GM12878 (cell line): ENCODE measurements around the gene RNU1-3. TPM values are rescaled to one million over a fixed set of nuclear protein-coding genes. Genes with fewer than 3 reads are reported as not detected.
"Not testable (repeated sequence)": the region's sequence is repeated elsewhere in the genome, so short reads cannot be mapped to it uniquely, and the experiment has no call there.

Experiments used
- ATAC-seq: fragments of 200-7000 bp; cut with Tn5 transposase; 3 replicates; pipeline ENCODE4 v1.9.1; 2020; ENCODE audit warnings: mild to moderate bottlenecking, moderate library complexity
- BruUV-seq: library from RNA; stranded (reverse); fragments of 400-500 nt; replicated peaks from 2 replicates; lab custom pipeline; 2021; lab: Mats Ljungman, UMichigan
- CTCF ChIA-PET: fragments of 300-600 bp; sonication (Branson Sonifier 250); formaldehyde crosslinking; extraction: SDS; loops from one replicate; lab custom pipeline; 2021; ENCODE audit warnings: inconsistent platforms; lab: Yijun Ruan, JAX
- POLR2A ChIA-PET: fragments of 350-600 bp; formaldehyde crosslinking; extraction: SDS; loops from one replicate; lab custom pipeline; 2021; ENCODE audit warnings: inconsistent platforms; lab: Charles Lee
- RAD21 ChIA-PET: fragments of 300-600 bp; sonication (Branson Sonifier 250); formaldehyde crosslinking; loops from one replicate; lab custom pipeline; 2023; ENCODE audit warnings: antibody characterized with exemption; ENCODE audit not compliant: unreplicated experiment; lab: Charles Lee
- SMC1A ChIA-PET: fragments of 300-600 bp; sonication (Branson Sonifier 250); formaldehyde crosslinking; loops from one replicate; lab custom pipeline; 2023; ENCODE audit not compliant: unreplicated experiment, uncharacterized antibody; lab: Charles Lee
- DNase-seq: peaks from one replicate; pipeline ENCODE4 v3.0.0-alpha.2; 2011; ENCODE audit warnings: low read depth, low spot score
- FAIRE-seq: peaks from 3 replicates; lab custom pipeline; 2011; peaks lifted over from hg19 to GRCh38; lab: Jason Lieb, UNC
- H2AFZ ChIP-seq: 2 replicates; pipeline ENCODE4 v1.6.0; 2011; ENCODE audit warnings: low read depth, low read length, control low read depth; ENCODE audit not compliant: control insufficient read depth
- H3K27ac ChIP-seq: 2 replicates; pipeline ENCODE4 v1.5.1; 2011; ENCODE audit warnings: control low read depth; ENCODE audit not compliant: control insufficient read depth, insufficient read depth
- H3K27me3 ChIP-seq, 2 experiments: replicated peaks in 1 of 2; 2 replicates each; pipeline versions ENCODE4 v1.6.0 to v1.6.1; 2011; ENCODE audit warnings: low read length in 1 of 2; ENCODE audit not compliant: control insufficient read depth in 2 of 2, insufficient read depth in 2 of 2
- H3K36me3 ChIP-seq, 2 experiments: 2 replicates each; pipeline ENCODE4 v1.5.1; 2011; ENCODE audit warnings: low read length in 1 of 2; ENCODE audit not compliant: control insufficient read depth in 2 of 2, insufficient read depth in 2 of 2
- H3K4me1 ChIP-seq: 2 replicates; pipeline ENCODE4 v1.6.1; 2011; ENCODE audit warnings: mild to moderate bottlenecking, low read length, moderate library complexity, mixed read lengths; ENCODE audit not compliant: control insufficient read depth, insufficient read depth
- H3K4me2 ChIP-seq: 2 replicates; pipeline ENCODE4 v1.6.0; 2011; ENCODE audit warnings: control low read depth; ENCODE audit not compliant: control insufficient read depth, insufficient read depth
- H3K4me3 ChIP-seq: fragments of 200-600 bp; sonication (generic); 2 replicates; pipeline ENCODE4 v1.5.1; 2016
- H3K79me2 ChIP-seq: 2 replicates; pipeline ENCODE4 v1.6.0; 2011; ENCODE audit warnings: low read length; ENCODE audit not compliant: control insufficient read depth, insufficient read depth
- H3K9ac ChIP-seq: 2 replicates; pipeline ENCODE4 v1.8.0; 2011; ENCODE audit warnings: low read length, control low read depth, mixed read lengths; ENCODE audit not compliant: control insufficient read depth, insufficient read depth
- H3K9me3 ChIP-seq: replicated peaks from 3 replicates; pipeline ENCODE4 v1.5.1; 2011; ENCODE audit warnings: mild to moderate bottlenecking, low read length; ENCODE audit not compliant: control insufficient read depth, insufficient read depth
- H4K20me1 ChIP-seq: 2 replicates; pipeline ENCODE4 v1.6.0; 2011; ENCODE audit not compliant: control insufficient read depth, insufficient read depth
- WGBS: methylation state at CpG from one replicate; pipeline ENCODE4 v1.1.6; 2016; ENCODE audit warnings: low lambda C conversion rate; ENCODE audit not compliant: insufficient replicate concordance, insufficient coverage; ENCODE audit errors: missing lambda C conversion rate; 5-methylcytosine and 5-hydroxymethylcytosine counted together
- in situ Hi-C: fragments of 300-500 bp; cut with MboI; formaldehyde crosslinking; loops from 9 replicates; pipeline ENCODE4 v1.14.3; 2018; ENCODE audit warnings: mixed read lengths
- intact Hi-C: fragments of 100-400 bp; cut with micrococcal nuclease; formaldehyde crosslinking; loops from one replicate; pipeline ENCODE4 v1.14.2; 2022; ENCODE audit not compliant: unreplicated experiment
- polyA plus RNA-seq, 11 experiments: library from polyadenylated mRNA; depleted of rRNA in 4 of 11; unstranded in 6 of 11; stranded (reverse) in 5 of 11; fragments of >200 nt; fragmentation: Nextera tagmentation in 4 of 11; fragmentation: Illumina TruSeq in 1 of 11; extraction: Ambion mirVana in 4 of 11; extraction: Trizol in 1 of 11; gene quantifications; 1 replicate in 1 of 11; 2 replicates in 10 of 11; pipeline versions ENCODE4 v1.2.1 to v1.2.3, GENCODE V29; 2011 to 2016; ENCODE audit warnings: inconsistent platforms in 2 of 11, missing spikeins in 2 of 11, low read depth in 1 of 11
- total RNA-seq, 4 experiments: library from RNA; depleted of rRNA in 3 of 4; stranded (reverse); fragments of >200 nt in 3 of 4; fragmentation: Illumina TruSeq in 1 of 4; extraction: Trizol in 1 of 4; gene quantifications; 2 replicates each; pipeline versions ENCODE4 v1.2.1 to v1.2.3, GENCODE V29; 2013 to 2021

Gene RNU1-3
- total and polyA plus RNA-seq, 10 of the 15 experiments (the other 5 are each of a cell fraction or from before 2014, with no cell fraction given) = under 0.01 to 20,946 (median 4.7) TPM; not detected in 2

DNA sequence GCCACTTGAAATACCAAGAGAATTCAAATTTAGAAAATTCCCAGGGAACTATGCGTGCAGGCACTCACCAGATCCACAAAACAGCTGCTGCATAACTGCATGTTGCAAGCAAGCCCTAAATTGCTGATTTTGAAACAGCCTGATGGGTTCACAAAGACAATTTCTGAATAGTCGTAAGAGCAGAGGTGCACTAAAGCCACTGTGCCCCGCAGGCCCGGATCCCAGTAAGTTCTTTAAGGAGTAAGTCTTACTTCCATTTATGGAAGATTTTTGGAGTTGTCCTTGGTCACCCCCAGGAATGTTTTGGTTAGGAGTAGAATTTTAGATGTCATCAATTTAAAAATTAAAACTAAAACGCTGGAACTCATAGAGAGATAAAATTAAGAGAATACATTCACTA, 7.2 kb upstream of the RNU1-3 start:
- H3K4me2 ChIP-seq, CTCF ChIA-PET, SMC1A ChIA-PET, H3K4me1 ChIP-seq, DNase-seq, H3K9ac ChIP-seq, H3K27ac ChIP-seq, BruUV-seq, ATAC-seq, H3K79me2 ChIP-seq, POLR2A ChIA-PET, H3K9me3 ChIP-seq, in situ Hi-C loops, FAIRE-seq, H3K27me3 ChIP-seq, RAD21 ChIA-PET, H2AFZ ChIP-seq, H3K4me3 ChIP-seq, H3K36me3 ChIP-seq, intact Hi-C loops, H4K20me1 ChIP-seq: not testable (repeated sequence)
- WGBS = 29% methylated on average over 4 of the region's 5 CpGs

DNA sequence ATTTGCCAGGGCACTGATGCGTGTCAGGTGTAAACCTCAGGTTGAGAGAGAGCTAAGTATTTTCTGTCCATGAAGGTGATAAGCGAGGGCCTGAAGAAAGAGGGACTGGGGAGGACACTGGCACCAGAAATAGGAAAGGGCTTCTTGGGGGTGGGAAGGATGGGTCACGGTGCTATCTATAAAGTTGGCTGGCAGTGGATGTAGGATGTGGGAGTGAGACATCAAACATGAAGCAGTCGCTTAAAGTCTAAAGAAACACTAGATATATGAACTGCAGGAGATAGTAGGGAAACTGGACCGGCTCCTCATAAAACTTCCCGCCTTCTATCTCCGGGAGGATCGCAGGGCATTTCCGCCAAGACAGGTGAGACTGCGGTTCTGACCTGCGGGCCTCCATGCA, 912 bp downstream of the RNU1-3 start:
- H3K79me2 ChIP-seq, H3K27me3 ChIP-seq, FAIRE-seq, H4K20me1 ChIP-seq, H3K9me3 ChIP-seq, H3K9ac ChIP-seq, H3K4me2 ChIP-seq, H3K4me1 ChIP-seq, BruUV-seq, DNase-seq, CTCF ChIA-PET, H3K4me3 ChIP-seq, intact Hi-C loops, H3K36me3 ChIP-seq, H3K27ac ChIP-seq, SMC1A ChIA-PET, RAD21 ChIA-PET, POLR2A ChIA-PET, in situ Hi-C loops, H2AFZ ChIP-seq, ATAC-seq: not testable (repeated sequence)
- WGBS = no CpG with 5 or more reads among the region's 11 CpGs

GRCh38 chr1:16658234-16658633, 8.5 kb downstream of the RNU1-3 start:
- H3K9me3 ChIP-seq, H3K27ac ChIP-seq, intact Hi-C loops, DNase-seq, SMC1A ChIA-PET, H3K4me2 ChIP-seq, H2AFZ ChIP-seq, H3K4me3 ChIP-seq, ATAC-seq, H4K20me1 ChIP-seq, H3K27me3 ChIP-seq, BruUV-seq, POLR2A ChIA-PET, in situ Hi-C loops, H3K79me2 ChIP-seq, CTCF ChIA-PET, FAIRE-seq, RAD21 ChIA-PET, H3K36me3 ChIP-seq, H3K9ac ChIP-seq, H3K4me1 ChIP-seq: not testable (repeated sequence)
- 76% methylated on average over 22 of the region's 32 CpGs for WGBS

DNA sequence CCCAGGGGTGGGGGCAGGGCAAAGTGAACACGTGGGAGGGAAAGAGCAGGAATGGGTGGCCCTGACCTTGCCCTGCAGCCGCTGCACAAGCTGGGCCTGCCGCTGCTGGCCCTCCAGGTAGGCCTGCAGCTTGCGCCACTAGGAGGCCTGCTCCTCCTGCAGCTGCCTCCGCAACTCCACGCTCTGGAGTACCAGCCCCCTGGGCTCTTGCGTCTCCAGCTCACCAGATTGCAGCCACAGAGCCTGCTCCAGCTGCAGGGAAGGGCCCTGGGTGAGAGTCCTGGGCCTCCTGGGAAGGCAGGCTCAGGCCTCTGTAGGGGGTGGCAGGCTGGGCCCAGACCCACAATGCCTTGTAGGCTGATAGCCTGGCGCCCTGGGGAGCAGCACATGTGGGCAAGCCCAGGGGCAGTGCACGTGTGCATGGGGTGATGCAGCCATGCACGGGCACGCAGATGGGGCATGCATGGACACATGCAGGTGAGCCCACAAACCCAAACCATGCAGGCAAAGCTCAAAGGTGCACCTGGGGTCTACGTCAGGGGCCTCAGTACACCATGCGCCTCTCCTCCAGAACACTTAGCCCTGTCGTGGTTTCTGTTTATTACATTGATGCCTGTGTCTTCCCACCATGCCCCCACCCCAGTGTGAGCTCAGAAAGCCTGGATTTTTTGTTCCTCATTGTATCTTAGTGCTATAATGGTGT, 9.6 kb downstream of the RNU1-3 start:
- H3K9ac ChIP-seq = not testable (repeated sequence)

More for the DNA sequence above, 9.6 kb downstream of the RNU1-3 start:
- CTCF ChIA-PET, H3K27me3 ChIP-seq, H3K9me3 ChIP-seq, SMC1A ChIA-PET, H4K20me1 ChIP-seq, DNase-seq, in situ Hi-C loops, H3K27ac ChIP-seq, H2AFZ ChIP-seq, intact Hi-C loops, BruUV-seq, RAD21 ChIA-PET, H3K79me2 ChIP-seq, H3K36me3 ChIP-seq, ATAC-seq, H3K4me3 ChIP-seq, H3K4me2 ChIP-seq, H3K4me1 ChIP-seq, POLR2A ChIA-PET, FAIRE-seq: not testable (repeated sequence)
- WGBS = no CpG with 5 or more reads among the region's 14 CpGs
